ENCODE measurements around the gene MRPL20. TPM values are rescaled to one million over a fixed set of nuclear protein-coding genes. Genes with fewer than 3 reads are reported as not detected.

MRPL20 gene
- total RNA-seq, 1 experiment from 2014 or later = 236 TPM

DNA sequence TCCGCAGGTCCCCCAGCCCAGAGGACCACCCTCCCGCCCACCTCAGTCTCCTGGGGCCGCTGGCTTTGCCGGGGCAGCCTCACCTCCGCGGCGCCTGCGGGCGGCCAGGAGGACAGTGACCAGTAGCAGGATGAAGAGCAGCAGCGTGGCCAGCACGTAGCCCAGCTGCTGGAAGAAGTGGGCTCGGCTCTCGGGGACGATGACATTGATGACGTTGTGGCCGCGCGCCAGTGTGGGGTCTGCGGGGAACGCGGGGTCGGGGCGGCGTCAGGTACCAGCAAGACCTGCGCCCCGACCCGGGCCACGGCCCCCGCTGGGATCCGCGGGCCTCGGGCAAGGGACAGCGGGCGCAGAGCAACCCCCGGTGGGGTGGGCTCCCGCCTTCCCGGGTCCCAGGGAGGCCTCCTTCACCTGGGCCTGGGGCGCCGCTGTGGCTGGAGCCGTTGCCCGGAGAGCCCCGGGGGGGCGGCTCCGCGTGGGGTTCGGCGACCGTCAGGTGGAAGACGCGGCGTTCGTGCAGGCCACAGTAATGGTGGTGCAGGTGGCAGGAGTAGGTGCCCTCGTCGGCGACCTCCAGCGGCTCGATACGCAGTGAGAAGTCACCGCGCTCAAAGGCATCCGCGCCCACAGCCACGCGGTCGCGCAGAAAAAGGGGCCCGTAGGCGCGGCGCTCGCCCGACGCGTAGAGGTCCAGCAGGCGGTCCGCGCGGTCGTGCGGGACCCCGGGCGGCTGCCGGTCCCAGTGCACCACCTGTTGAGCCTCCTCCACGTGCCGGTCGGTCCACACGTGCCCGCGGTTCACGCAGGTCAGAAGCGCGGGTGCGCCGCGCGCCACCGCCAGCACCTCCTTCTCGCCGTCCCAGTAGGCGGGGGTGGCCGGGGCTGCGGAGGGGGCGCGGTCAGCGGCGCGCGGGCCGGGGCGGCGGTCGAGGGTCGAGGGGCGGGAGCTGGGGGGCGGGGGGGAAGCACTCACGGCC lies 52.5 kb downstream of the MRPL20 start:
- Histone ChIP-seq H3K4me3 (no peak overlapping the region), H3K27ac (no peak overlapping the region), H3K27me3 (no peaks in the 10 kb centered on the region), H3K9me3 (replicated peaks) (no peaks in the 10 kb centered on the region), H3K4me1 (peaks cover 38% of the 10 kb centered on the region), H3K36me3 (no peaks in the 10 kb centered on the region)
- no peak for DNase-seq

DNA sequence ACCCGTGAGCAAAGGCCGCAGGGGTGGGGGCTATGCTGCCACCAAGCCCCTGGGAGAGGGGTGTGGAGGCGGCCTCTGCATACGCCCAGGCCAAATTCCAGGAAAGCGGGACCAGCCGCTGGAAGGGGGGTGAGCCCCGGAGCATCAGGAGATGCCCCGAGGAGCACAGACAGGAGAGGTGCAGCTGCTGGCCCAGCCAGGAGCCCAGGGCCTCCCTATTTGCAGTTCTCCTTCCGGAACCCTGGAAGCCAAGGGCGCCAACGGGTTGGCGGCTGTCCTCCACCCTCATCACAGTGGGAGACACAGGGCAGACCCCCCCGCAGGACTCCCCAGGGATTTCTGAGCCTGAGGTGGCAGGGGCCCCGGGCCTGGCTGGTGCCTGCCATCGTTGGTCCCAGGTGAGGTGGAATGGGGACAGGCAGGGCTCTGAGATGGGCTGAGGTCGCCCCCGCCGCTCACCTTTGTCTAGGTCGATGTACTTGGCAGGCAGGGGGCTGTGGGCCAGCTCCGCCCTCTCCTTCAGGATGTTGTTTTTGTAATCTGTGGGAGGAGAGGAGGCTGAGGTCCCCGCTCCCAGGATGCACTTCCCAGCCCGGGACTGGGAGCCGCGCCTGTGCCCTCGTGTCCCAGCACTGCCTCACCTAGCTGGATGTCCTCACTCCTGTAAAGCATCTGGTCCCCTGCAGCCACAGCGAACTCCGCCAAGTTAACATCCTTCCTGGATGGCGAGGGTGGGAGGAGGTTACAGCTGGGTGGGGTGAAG lies 53.5 kb downstream of the MRPL20 start:
- Histone ChIP-seq H3K36me3 (no peaks in the 10 kb centered on the region), H3K4me3 (no peak overlapping the region), H3K4me1 (peaks cover 28% of the 10 kb centered on the region), H3K9me3 (replicated peaks) (no peaks in the 10 kb centered on the region), H3K27me3 (no peaks in the 10 kb centered on the region), H3K27ac (no peak overlapping the region)
- no peak for DNase-seq

- Histone ChIP-seq H3K4me1 (peaks cover 27% of the 10 kb centered on the region), H3K36me3 (no peaks in the 10 kb centered on the region), H3K4me3 (no peak overlapping the region), H3K27me3 (no peaks in the 10 kb centered on the region), H3K27ac (no peak overlapping the region), H3K9me3 (replicated peaks) (no peaks in the 10 kb centered on the region)
- no peak for DNase-seq
These were observed 54.2 kb downstream of the MRPL20 start for GRCh38 chr1:1352786-1353388.

Other genes starting within 250 kb of the MRPL20 start
- gene TTLL10, start 233.4 kb downstream of the MRPL20 start, total RNA-seq (2014; rRNA removed; shearing (Covaris generic)) = 0.42 and 0.73 TPM in 2 replicates
- gene TNFRSF18, start 200.7 kb downstream of the MRPL20 start, total RNA-seq (2014; rRNA removed; shearing (Covaris generic)) = 0.33 and 0.93 TPM in 2 replicates
- gene TNFRSF4, start 193.1 kb downstream of the MRPL20 start, total RNA-seq (2014; rRNA removed; shearing (Covaris generic)) = 2.8 and 4.7 TPM in 2 replicates
- 86.7 and 87.1 TPM in 2 replicates for gene SDF4, start 175.3 kb downstream of the MRPL20 start, total RNA-seq (2014; rRNA removed; shearing (Covaris generic))
- gene B3GALT6, start 175.1 kb downstream of the MRPL20 start, total RNA-seq (2014; rRNA removed; shearing (Covaris generic)) = 32.4 and 33.4 TPM in 2 replicates
- gene C1QTNF12, start 160.6 kb downstream of the MRPL20 start, total RNA-seq (2014; rRNA removed; shearing (Covaris generic)) = 0.30 TPM in 1 of 2 replicates, not detected in the other
- gene UBE2J2, start 133.4 kb downstream of the MRPL20 start, total RNA-seq (2014; rRNA removed; shearing (Covaris generic)) = 109 and 115 TPM in 2 replicates
- gene SCNN1D, start 126.9 kb downstream of the MRPL20 start, total RNA-seq (2014; rRNA removed; shearing (Covaris generic)) = 1.1 and 2.2 TPM in 2 replicates
- gene ACAP3, start 99.4 kb downstream of the MRPL20 start, total RNA-seq (2014; rRNA removed; shearing (Covaris generic)) = 18.7 and 27.4 TPM in 2 replicates
- 23.9 and 25.3 TPM in 2 replicates for gene PUSL1, start 98.7 kb downstream of the MRPL20 start, total RNA-seq (2014; rRNA removed; shearing (Covaris generic))
- gene INTS11, start 82.6 kb downstream of the MRPL20 start, total RNA-seq (2014; rRNA removed; shearing (Covaris generic)) = 66.0 and 78.7 TPM in 2 replicates
- gene CPTP, start 82.5 kb downstream of the MRPL20 start, total RNA-seq (2014; rRNA removed; shearing (Covaris generic)) = 22.1 and 22.3 TPM in 2 replicates
- gene TAS1R3, start 76.0 kb downstream of the MRPL20 start, total RNA-seq (2014; rRNA removed; shearing (Covaris generic)) = 0.15 and 0.47 TPM in 2 replicates
- 45.8 and 52.5 TPM in 2 replicates for gene DVL1, start 57.9 kb downstream of the MRPL20 start, total RNA-seq (2014; rRNA removed; shearing (Covaris generic))
- gene MXRA8, start 48.7 kb downstream of the MRPL20 start, total RNA-seq (2014; rRNA removed; shearing (Covaris generic)) = 11.3 and 13.8 TPM in 2 replicates
- gene AURKAIP1, start 32.1 kb downstream of the MRPL20 start, total RNA-seq (2014; rRNA removed; shearing (Covaris generic)) = 177 and 208 TPM in 2 replicates
- gene CCNL2, start 8.0 kb downstream of the MRPL20 start, total RNA-seq (2014; rRNA removed; shearing (Covaris generic)) = 124 and 196 TPM in 2 replicates
- 6.1 and 6.2 TPM in 2 replicates for gene ANKRD65, start 14.0 kb upstream of the MRPL20 start, total RNA-seq (2014; rRNA removed; shearing (Covaris generic))
- 0.58 and 3.3 TPM in 2 replicates for gene VWA1, start 28.4 kb upstream of the MRPL20 start, total RNA-seq (2014; rRNA removed; shearing (Covaris generic))
- 0.20 TPM in 1 of 2 replicates, not detected in the other for gene ATAD3C, start 42.4 kb upstream of the MRPL20 start, total RNA-seq (2014; rRNA removed; shearing (Covaris generic))
- 53.1 and 55.5 TPM in 2 replicates for gene ATAD3B, start 64.5 kb upstream of the MRPL20 start, total RNA-seq (2014; rRNA removed; shearing (Covaris generic))
- 72.6 and 74.7 TPM in 2 replicates for gene ATAD3A, start 104.9 kb upstream of the MRPL20 start, total RNA-seq (2014; rRNA removed; shearing (Covaris generic))
- 1.5 and 1.9 TPM in 2 replicates for gene TMEM240, start 133.3 kb upstream of the MRPL20 start, total RNA-seq (2014; rRNA removed; shearing (Covaris generic))
- 258 and 267 TPM in 2 replicates for gene SSU72, start 167.6 kb upstream of the MRPL20 start, total RNA-seq (2014; rRNA removed; shearing (Covaris generic))
- gene FNDC10, start 192.8 kb upstream of the MRPL20 start, total RNA-seq (2014; rRNA removed; shearing (Covaris generic)) = 1.5 and 1.9 TPM in 2 replicates
- gene MIB2, start 208.2 kb upstream of the MRPL20 start, total RNA-seq (2014; rRNA removed; shearing (Covaris generic)) = 37.2 and 49.6 TPM in 2 replicates
- 0.81 and 2.7 TPM in 2 replicates for gene MMP23B, start 224.9 kb upstream of the MRPL20 start, total RNA-seq (2014; rRNA removed; shearing (Covaris generic))